ENCODE results near the gene NPR2. TPM values are rescaled to one million over a fixed set of nuclear protein-coding genes. Genes with fewer than 3 reads are reported as not detected.
A peak's percentile ranks its signal among the peaks of the same experiment; 100 is the strongest.

Gene NPR2
- total RNA-seq, 1 experiment from 2014 or later, result 12.5 TPM

DNA sequence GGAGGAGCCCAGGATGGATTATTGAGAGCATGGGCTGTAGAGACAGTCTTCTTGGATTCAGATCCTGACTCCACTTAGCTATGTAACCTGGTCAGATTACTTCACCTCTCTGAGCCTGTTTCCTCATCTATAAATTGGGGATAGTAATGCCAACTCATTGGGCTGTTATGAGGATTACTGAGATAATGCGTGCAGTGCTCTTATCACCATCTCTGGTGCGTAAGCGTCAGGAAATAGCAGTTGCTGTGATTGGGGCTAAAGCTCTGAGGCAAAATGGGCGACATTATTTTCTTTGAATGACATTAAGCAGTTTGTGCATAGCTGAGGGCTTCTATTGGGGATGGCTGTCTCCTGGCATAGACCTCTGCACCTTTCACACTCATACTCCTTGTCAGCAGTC, 36.3 kb upstream of the NPR2 start:
- Histone ChIP-seq H4K91ac (ENCODE audit: insufficient read length, low read depth, low read length) (no peak overlapping the region), H4K5ac (ENCODE audit: insufficient read length, low read depth, low read length) (no peak overlapping the region), H3K4me2 (ENCODE audit: insufficient read depth, insufficient read length, low read length) (no peak overlapping the region), H2BK120ac (ENCODE audit: low read depth, low read length, poor library complexity, severe bottlenecking) (no peak overlapping the region), H2BK12ac (ENCODE audit: insufficient read length, low read depth, low read length) (no peak overlapping the region), H2BK20ac (ENCODE audit: low read depth, low read length, poor library complexity, severe bottlenecking) (no peak overlapping the region), H3K27me3 (ENCODE audit: insufficient read depth, low read length) (no peaks in the 10 kb centered on the region), H3K79me1 (ENCODE audit: insufficient read depth, low read depth, low read length, poor library complexity, severe bottlenecking) (peaks cover 4% of the 10 kb centered on the region), H3K79me2 (ENCODE audit: insufficient read depth, low read length) (no peaks in the 10 kb centered on the region; the same call in 1 of the 2 replicates), H2BK15ac (ENCODE audit: low read depth, low read length) (no peak overlapping the region), H2AFZ (ENCODE audit: low read length) (no peak overlapping the region), H3K9me3 (ENCODE audit: control insufficient read depth, low read depth, low read length) (no peaks in the 10 kb centered on the region), H3K23ac (ENCODE audit: insufficient read length, low read depth, low read length) (no peak overlapping the region), H2AK5ac (ENCODE audit: insufficient read length, low read length) (no peak overlapping the region), H4K20me1 (ENCODE audit: control insufficient read depth, insufficient read depth, insufficient read length) (no peaks in the 10 kb centered on the region), H3T11ph (ENCODE audit: low read length) (no peak overlapping the region), H3K18ac (ENCODE audit: insufficient read length, low read depth, low read length) (no peak overlapping the region), H3K4me1 (ENCODE audit: insufficient read depth, low read length) (no peaks in the 10 kb centered on the region), H3K9ac (ENCODE audit: extremely low read depth, insufficient read length, low read length) (no peak overlapping the region), H3K14ac (ENCODE audit: insufficient read depth, low read length) (no peak overlapping the region), H2BK5ac (ENCODE audit: insufficient read length, low read length) (no peak overlapping the region), H3K4ac (ENCODE audit: low read depth, low read length) (no peak overlapping the region), H3K23me2 (ENCODE audit: insufficient read length, low read depth, low read length, poor library complexity, severe bottlenecking) (peaks cover 3% of the 10 kb centered on the region), H3K27ac (ENCODE audit: insufficient read length, low read depth, low read length) (no peak overlapping the region), H3K56ac (ENCODE audit: insufficient read length, low read depth, low read length) (no peak overlapping the region), H4K8ac (replicated peaks; ENCODE audit: insufficient read length, low read depth, low read length) (no peak overlapping the region)
- DNase-seq, result no peak
- TF ChIP-seq CTCF (conservative IDR thresholded peaks at IDR 0.05), result no peak
- H3K27ac Mint-ChIP-seq, result no peak overlapping the region; a peak in 1 of 7 replicates
- H3K4me3 Mint-ChIP-seq, result peak overlapping the region in 1 of 2 experiments; percentile 12; a peak in 1 of 5 replicates
- H3K9me3 Mint-ChIP-seq, result no peaks in the 10 kb centered on the region
- peaks cover 25 to 26% of the 10 kb centered on the region in 2 experiments for H3K4me1 Mint-ChIP-seq
- H3K27me3 Mint-ChIP-seq (ENCODE audit: low read depth), result no peaks in the 10 kb centered on the region
- peaks cover 19 to 37% (median 36%) of the 10 kb centered on the region in 3 experiments; a peak in 6 of 7 replicates for H3K36me3 Mint-ChIP-seq (ENCODE audit: insufficient read depth in 1 of 3, low read depth in 3 of 3)
- no CpG with 5 or more reads among the region's 4 CpGs for WGBS (ENCODE audit: extremely low coverage, insufficient read length, low lambda C conversion rate)
